SK-N-SH (cell line): Measurements from ENCODE around the gene RASA3.

Experiments used
- CHD2 ChIP-seq: fragments of 150-350 bp; IDR thresholded peaks from 2 replicates; pipeline ENCODE4 v1.6.1; 2018; ENCODE audit warnings: low read length; ENCODE audit not compliant: partially characterized antibody
- MAX ChIP-seq: IDR thresholded peaks from 2 replicates; pipeline ENCODE4 v1.4.0; 2012; ENCODE audit warnings: low read depth
- RCOR1 ChIP-seq: fragments of 150-350 bp; IDR thresholded peaks from 2 replicates; pipeline ENCODE4 v1.6.1; 2017; ENCODE audit warnings: antibody characterized with exemption, low read length
- SMC3 ChIP-seq: IDR thresholded peaks from 2 replicates; pipeline ENCODE4 v1.6.1; 2012; ENCODE audit warnings: low read depth, low read length, improper control_type of control experiment
- TF ChIP-seq, protein P1 (sequence below): fragments of 200-600 bp; sonication (generic); IDR thresholded peaks from 2 replicates; pipeline ENCODE4 v1.6.1; 2017; ENCODE audit warnings: antibody characterized with exemption, mild to moderate bottlenecking, moderate library complexity

DNA sequence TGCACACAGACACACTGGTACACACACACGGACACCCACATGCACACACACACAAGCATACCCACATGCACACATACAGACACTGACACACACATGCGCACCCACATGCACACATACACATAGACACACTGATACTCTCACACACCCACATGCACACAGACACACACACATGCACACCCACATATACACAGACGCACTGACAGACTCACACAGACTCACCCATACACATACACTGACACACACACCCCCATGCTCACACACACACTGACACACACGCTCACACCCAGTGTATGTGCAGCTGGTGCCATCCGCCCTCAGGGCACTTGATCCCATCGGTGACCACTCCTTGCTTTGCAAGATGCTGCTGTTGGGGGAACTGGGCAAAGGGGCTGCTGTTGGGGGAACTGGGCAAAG, 9.7 kb upstream of the RASA3 start:
- TF ChIP-seq SMC3 (no peak), MAX (no peak), RCOR1 (no peak), CHD2 (no peak)
- TF ChIP-seq, protein P1, sequence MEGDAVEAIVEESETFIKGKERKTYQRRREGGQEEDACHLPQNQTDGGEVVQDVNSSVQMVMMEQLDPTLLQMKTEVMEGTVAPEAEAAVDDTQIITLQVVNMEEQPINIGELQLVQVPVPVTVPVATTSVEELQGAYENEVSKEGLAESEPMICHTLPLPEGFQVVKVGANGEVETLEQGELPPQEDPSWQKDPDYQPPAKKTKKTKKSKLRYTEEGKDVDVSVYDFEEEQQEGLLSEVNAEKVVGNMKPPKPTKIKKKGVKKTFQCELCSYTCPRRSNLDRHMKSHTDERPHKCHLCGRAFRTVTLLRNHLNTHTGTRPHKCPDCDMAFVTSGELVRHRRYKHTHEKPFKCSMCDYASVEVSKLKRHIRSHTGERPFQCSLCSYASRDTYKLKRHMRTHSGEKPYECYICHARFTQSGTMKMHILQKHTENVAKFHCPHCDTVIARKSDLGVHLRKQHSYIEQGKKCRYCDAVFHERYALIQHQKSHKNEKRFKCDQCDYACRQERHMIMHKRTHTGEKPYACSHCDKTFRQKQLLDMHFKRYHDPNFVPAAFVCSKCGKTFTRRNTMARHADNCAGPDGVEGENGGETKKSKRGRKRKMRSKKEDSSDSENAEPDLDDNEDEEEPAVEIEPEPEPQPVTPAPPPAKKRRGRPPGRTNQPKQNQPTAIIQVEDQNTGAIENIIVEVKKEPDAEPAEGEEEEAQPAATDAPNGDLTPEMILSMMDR: no peak
